Heart right ventricle (tissue), 16 donors: ENCODE data around the gene HUS1B. TPM values are rescaled to one million over a fixed set of nuclear protein-coding genes. Genes with fewer than 3 reads are reported as not detected.
"Not testable (repeated sequence)": the region's sequence is repeated elsewhere in the genome, so short reads cannot be mapped to it uniquely, and the experiment has no call there.

Experiments used
- ATAC-seq, 8 donors: fragments of 200-7000 bp; cut with Tn5 transposase; one replicate each; pipeline ENCODE4 v1.9.1; 2020; ENCODE audit warnings: mild to moderate bottlenecking in 8 of 8, moderate library complexity in 8 of 8, moderate number of reproducible peaks in 1 of 8
- DNase-seq, 2 donors: peaks; one replicate each; pipeline ENCODE4 v3.0.0-alpha.2; 2020
- H3K27ac ChIP-seq, 10 donors: fragments of 200-600 bp; sonication (generic) in 2 of 10; one replicate each; pipeline versions ENCODE4 v1.5.0 to v1.8.0; 2020 to 2022; ENCODE audit warnings: mild to moderate bottlenecking in 3 of 10
- H3K27me3 ChIP-seq, 7 donors: fragments of 200-600 bp; one replicate each; pipeline ENCODE4 v1.8.0; 2021 to 2022; ENCODE audit warnings: mild to moderate bottlenecking in 2 of 7
- H3K36me3 ChIP-seq, 9 donors: fragments of 200-600 bp; sonication (generic) in 1 of 9; one replicate each; pipeline versions ENCODE4 v1.5.0 to v1.8.0; 2020 to 2022; ENCODE audit warnings: mild to moderate bottlenecking in 2 of 9
- H3K4me1 ChIP-seq, 9 donors: fragments of 200-600 bp; sonication (generic) in 1 of 9; one replicate each; pipeline versions ENCODE4 v1.5.0 to v1.8.0; 2020 to 2022; ENCODE audit warnings: mild to moderate bottlenecking in 4 of 9
- H3K4me3 ChIP-seq, 10 donors: fragments of 200-600 bp; sonication (generic) in 2 of 10; one replicate each; pipeline versions ENCODE4 v1.5.0 to v1.8.0; 2020 to 2022; ENCODE audit warnings: mild to moderate bottlenecking in 7 of 10, moderate library complexity in 2 of 10
- H3K9me3 ChIP-seq, 11 donors: fragments of 200-600 bp in 10 of 11; sonication (generic) in 2 of 11; one replicate each; pipeline versions ENCODE4 v1.5.0 to v1.8.0; 2013 to 2022; ENCODE audit warnings: mild to moderate bottlenecking in 2 of 11, control low read depth in 1 of 11, moderate library complexity in 1 of 11
- CTCF ChIP-seq, 9 donors: fragments of 200-600 bp; sonication (generic) in 2 of 9; IDR thresholded peaks; one replicate each; pipeline versions ENCODE4 v1.5.0 to v1.8.0; 2021 to 2022; ENCODE audit warnings: antibody characterized with exemption in 9 of 9, mild to moderate bottlenecking in 5 of 9, moderate library complexity in 1 of 9
- WGBS, 2 donors: extraction: QIAGEN DNeasy Blood & Tissue Kit; methylation state at CpG; one replicate each; pipeline ENCODE4 v1.1.7; 2013; ENCODE audit warnings: inconsistent platforms in 1 of 2; 5-methylcytosine and 5-hydroxymethylcytosine counted together
- intact Hi-C, 10 donors: fragments of 100-400 bp; cut with DNase I; formaldehyde crosslinking; loops; one replicate each; pipeline versions ENCODE4 v1.11.1 to v1.14.2; 2022
- polyA plus RNA-seq, 2 donors: library from polyadenylated mRNA; stranded (reverse); fragments of 200-250 nt; gene quantifications; one replicate each; pipeline ENCODE4 v1.2.3, GENCODE V29; 2013
- total RNA-seq, 10 donors: library from RNA; stranded (reverse); fragmentation: NEBNext Ultra II Directional in 3 of 10; extraction: Animal tissue kit (Norgen Biotek cat#: 25700) in 3 of 10; gene quantifications; one replicate each; pipeline versions ENCODE4 v1.2.1 to v1.2.4, GENCODE V29; 2021 to 2023
- donor health status: Arrhythmogenic right ventricular cardiomyopathy.
- donor health status: ischemic (EF 13 %, LVEDD 7.1; RV severe dilation, severe dysfunction).
- donor health status: healthy with polysubstance abuse.
- donor health status: DM: no; HTN: yes; CAD: no.
- donor health status: DM: no; HTN: no; CAD: no.
- donor health status: ischemic (EF 25% LVEDD 6.9; RV normal size, moderate dysfunction).
- donor health status: ischemic (EF 25% LVEDD 5.7; RV mildly dilated, moderate dysfunction).
- donor health status: healthy.
- donor health status: DM: yes; HTN: yes; CAD: no.
- donor health status: Ischemic cardiomyopathy.
- donor health status: ischemic (EF 35%, LVEDD 5.7; RV mildly dilated, moderate dysfunction).
- donor health status: nonischemic (EF 11% LVEDD 7.7; RV severe dilation, severe dysfunction).
- donor health status: DM: yes; HTN: yes; CAD: no.
- donor health status: PGD.
- donor health status: ischemic (EF 29% LVEDD 5.4; RV normal size, mild dysfunction).
- donor health status: nonischemic (EF 23%, LVEDD 6.1; RV moderate dilation, normal function).

Gene HUS1B
- total and polyA plus RNA-seq, 12 donors = 0.13 to 0.57 (median 0.33) TPM; not detected in 5

GRCh38 chr6:667253-667927, 10.5 kb upstream of the HUS1B start:
- no peak for TF ChIP-seq CTCF (IDR thresholded peaks at IDR 0.05)
- WGBS, 2 donors = 94 to 95% methylated on average over 1 of the region's 7 CpGs
- ATAC-seq (no peak), DNase-seq (no peak)
- no peak overlapping the region for H3K27ac ChIP-seq
- peaks cover 0 to 7% (median 0%) of the 10 kb centered on the region in 9 donors for H3K4me1 ChIP-seq
- no peaks in the 10 kb centered on the region for H3K27me3 ChIP-seq
- intact Hi-C loops = no loop called here
- H3K4me3 ChIP-seq = no peak overlapping the region
- peaks cover 0 to 6% (median 0%) of the 10 kb centered on the region in 9 donors for H3K36me3 ChIP-seq
- peaks cover 0 to 26% (median 0%) of the 10 kb centered on the region in 11 donors for H3K9me3 ChIP-seq

GRCh38 chr6:665403-666267, 8.7 kb upstream of the HUS1B start:
- Histone ChIP-seq H3K9me3 (peaks cover 0 to 20% (median 0%) of the 10 kb centered on the region in 11 donors), H3K27me3 (no peaks in the 10 kb centered on the region), H3K27ac (no peak overlapping the region), H3K36me3 (peaks cover 0 to 6% (median 0%) of the 10 kb centered on the region in 9 donors), H3K4me1 (peaks cover 0 to 15% (median under 1%) of the 10 kb centered on the region in 9 donors), H3K4me3 (no peak overlapping the region)
- intact Hi-C loops = no loop called here
- DNase-seq = no peak
- 94 to 95% methylated on average over 5 of the region's 5 CpGs for WGBS, 2 donors
- no peak for TF ChIP-seq CTCF (IDR thresholded peaks at IDR 0.05)
- no peak for ATAC-seq

GRCh38 chr6:663788-664187, 6.9 kb upstream of the HUS1B start:
- WGBS, 2 donors = 69 to 80% methylated on average over 4 of the region's 4 CpGs
- H3K27me3 ChIP-seq, H3K36me3 ChIP-seq, ATAC-seq, H3K4me3 ChIP-seq, H3K27ac ChIP-seq, DNase-seq, intact Hi-C loops: not testable (repeated sequence)
- peaks cover 2 to 24% (median 15%) of the 10 kb centered on the region in 9 donors for H3K4me1 ChIP-seq
- H3K9me3 ChIP-seq = peaks cover 0 to 20% (median 0%) of the 10 kb centered on the region in 11 donors

GRCh38 chr6:659716-660581, 3.0 kb upstream of the HUS1B start:
- peaks cover 7 to 42% (median 27%) of the 10 kb centered on the region in 9 donors for H3K4me1 ChIP-seq
- no peak for TF ChIP-seq CTCF (IDR thresholded peaks at IDR 0.05)
- 84% methylated on average over 13 of the region's 13 CpGs for WGBS, 2 donors
- no peak overlapping the region for H3K27ac ChIP-seq
- H3K36me3 ChIP-seq = peaks cover 0 to 13% (median 6%) of the 10 kb centered on the region in 9 donors
- no peak overlapping the region for H3K4me3 ChIP-seq
- DNase-seq (no peak), ATAC-seq (no peak)
- intact Hi-C loops = no loop called here
- H3K27me3 ChIP-seq = no peaks in the 10 kb centered on the region
- H3K9me3 ChIP-seq = peaks cover 0 to 15% (median 0%) of the 10 kb centered on the region in 11 donors
